Psoas muscle (tissue), 8 donors: ENCODE measurements around the gene RFX2. TPM values are rescaled to one million over a fixed set of nuclear protein-coding genes. Genes with fewer than 3 reads are reported as not detected.
"Not testable (repeated sequence)": the region's sequence is repeated elsewhere in the genome, so short reads cannot be mapped to it uniquely, and the experiment has no call there.

Experiments used
- ATAC-seq, 4 donors: fragments of 200-7000 bp; cut with Tn5 transposase; one replicate each; pipeline ENCODE4 v1.9.1; 2020; ENCODE audit warnings: moderate library complexity in 3 of 4, mild to moderate bottlenecking in 2 of 4
- DNase-seq, 2 donors: peaks; one replicate each; pipeline ENCODE4 v3.0.0-alpha.2; 2020
- H3K27ac ChIP-seq: fragments of 200-600 bp; one replicate; pipeline ENCODE4 v1.8.0; 2022
- H3K27me3 ChIP-seq, 3 donors: fragments of 200-600 bp in 1 of 3; one replicate each; pipeline versions ENCODE4 v1.6.1 to v1.8.0; 2013 to 2022; ENCODE audit warnings: low read length in 2 of 3, mild to moderate bottlenecking in 2 of 3, moderate library complexity in 1 of 3; ENCODE audit not compliant: insufficient read depth in 3 of 3
- H3K36me3 ChIP-seq, 2 donors: fragments of 200-600 bp in 1 of 2; one replicate each; pipeline versions ENCODE4 v1.6.1 to v1.8.0; 2013 to 2022; ENCODE audit warnings: low read depth in 1 of 2, mild to moderate bottlenecking in 1 of 2, moderate library complexity in 1 of 2; ENCODE audit not compliant: insufficient read depth in 1 of 2
- H3K4me1 ChIP-seq: fragments of 200-600 bp; one replicate; pipeline ENCODE4 v1.8.0; 2022
- H3K4me3 ChIP-seq: fragments of 200-600 bp; one replicate; pipeline ENCODE4 v1.8.0; 2022; ENCODE audit warnings: mild to moderate bottlenecking
- H3K9me3 ChIP-seq: fragments of 200-600 bp; one replicate; pipeline ENCODE4 v1.8.0; 2022
- CTCF ChIP-seq: fragments of 200-600 bp; IDR thresholded peaks from one replicate; pipeline ENCODE4 v1.8.0; 2022; ENCODE audit warnings: antibody characterized with exemption
- WGBS, 3 donors: extraction: QIAGEN DNeasy Blood & Tissue Kit; methylation state at CpG; one replicate each; pipeline versions ENCODE4 v1.1.6 to v1.1.7; 2013; 5-methylcytosine and 5-hydroxymethylcytosine counted together
- intact Hi-C, 2 donors: fragments of 100-400 bp; cut with DNase I; formaldehyde crosslinking; loops; one replicate each; pipeline versions ENCODE4 v1.11.0 to v1.14.2; 2022
- polyA plus RNA-seq, 3 donors: library from polyadenylated mRNA; stranded (reverse); fragments of 200-250 nt; gene quantifications; one replicate each; pipeline ENCODE4 v1.2.3, GENCODE V29; 2013
- total RNA-seq, 4 donors: library from RNA; stranded (reverse); fragmentation: NEBNext Ultra II Directional in 2 of 4; extraction: Animal tissue kit (Norgen Biotek cat#: 25700) in 2 of 4; gene quantifications; one replicate each; pipeline versions ENCODE4 v1.2.1 to v1.2.4, GENCODE V29; 2021 to 2023
- donor health status: healthy with polysubstance abuse.
- donor health status: DM: no; HTN: no; CAD: no; lungs with moderate emphysema.
- donor health status: Bipolar disorder and iron deficiency.
- donor health status: healthy.
- donor health status: DM: yes; HTN: yes; CAD: no.
- donor health status: DM: no; HTN: no; CAD: no.
- donor health status: DM: no; HTN: no; CAD: no.
- donor health status: DM: yes; HTN: yes; CAD: no.

The RFX2 gene
- total and polyA plus RNA-seq, 7 donors: 0.58 to 2.1 (median 1.0) TPM

DNA sequence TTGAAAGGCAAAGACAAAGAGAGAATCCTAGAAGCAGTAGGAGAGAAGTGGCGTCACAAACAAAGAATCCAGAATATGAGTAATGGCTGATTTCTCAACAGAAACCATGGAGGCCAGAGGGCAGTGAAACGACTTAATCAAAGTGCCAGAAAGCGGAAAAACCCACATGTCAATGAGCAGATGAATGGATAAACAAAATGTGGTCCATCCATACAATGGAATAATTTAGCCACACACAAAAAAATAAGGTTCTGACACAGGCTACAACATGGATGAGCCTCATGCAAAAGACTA is 80.1 kb downstream of the RFX2 start:
- no peak overlapping the region for H3K4me3 ChIP-seq
- TF ChIP-seq CTCF: no peak
- DNase-seq (no peak), ATAC-seq (no peak)
- no peaks in the 10 kb centered on the region for H3K9me3 ChIP-seq
- H3K36me3 ChIP-seq: no peaks in the 10 kb centered on the region
- no peaks in the 10 kb centered on the region for H3K4me1 ChIP-seq
- 79 to 85% (median 81%) methylated on average over 3 of the region's 3 CpGs for WGBS, 3 donors
- peaks cover 0 to 6% (median 0%) of the 10 kb centered on the region in 3 donors for H3K27me3 ChIP-seq
- H3K27ac ChIP-seq: no peak overlapping the region
- intact Hi-C loops: no loop called here

GRCh38 chr19:6026390-6027227 is 83.7 kb downstream of the RFX2 start:
- WGBS, 3 donors: 95% methylated on average over 30 of the region's 30 CpGs
- H3K36me3 ChIP-seq: no peaks in the 10 kb centered on the region
- DNase-seq (peak in 1 of 2 donors; percentile 23), ATAC-seq (no peak)
- H3K4me1 ChIP-seq: no peaks in the 10 kb centered on the region
- peaks cover 0 to 14% (median 0%) of the 10 kb centered on the region in 3 donors for H3K27me3 ChIP-seq
- no peak overlapping the region for H3K27ac ChIP-seq
- no peak overlapping the region for H3K4me3 ChIP-seq
- TF ChIP-seq CTCF: no peak
- no peaks in the 10 kb centered on the region for H3K9me3 ChIP-seq
- intact Hi-C loops: loop anchor here in 1 of 2 donors (10.0 kb wide), 1 partner anchor 222 kb away; the partner anchor contains the start of gene NRTN

GRCh38 chr19:6024756-6025155 is 85.5 kb downstream of the RFX2 start:
- not testable (repeated sequence) for H3K4me1 ChIP-seq, H3K27ac ChIP-seq, DNase-seq, H3K36me3 ChIP-seq, H3K4me3 ChIP-seq, ATAC-seq, H3K9me3 ChIP-seq
- 96 to 98% (median 97%) methylated on average over 21 to 26 of the region's 27 CpGs for WGBS, 3 donors
- peaks cover 0 to 17% (median 0%) of the 10 kb centered on the region in 3 donors for H3K27me3 ChIP-seq
- intact Hi-C loops: loop anchor here (5.0 to 10.0 kb wide), 2 partner anchors 37 to 220 kb away; partner anchors contain the start of gene NRTN (in 1 of the 2)

DNA sequence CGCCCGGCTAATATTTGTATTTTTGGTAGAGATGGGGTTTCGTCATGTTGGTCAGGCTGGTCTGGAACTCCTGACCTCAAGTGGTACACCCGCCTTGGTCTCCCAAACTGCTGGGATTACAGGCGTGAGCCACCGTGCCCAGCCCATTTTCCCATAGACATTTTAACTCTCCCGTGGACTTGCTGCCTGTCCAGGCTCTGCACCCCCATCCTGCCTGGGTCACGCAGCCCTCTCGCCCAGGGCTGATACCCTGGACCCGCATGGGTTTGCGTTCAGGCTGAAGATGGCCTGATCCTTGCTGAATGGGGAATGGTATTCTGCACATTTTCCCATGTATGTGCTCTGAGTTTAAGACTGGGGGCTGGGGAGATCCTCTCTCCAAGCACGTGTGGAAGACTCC is 86.4 kb downstream of the RFX2 start:
- no peak for TF ChIP-seq CTCF
- Histone ChIP-seq H3K4me3 (no peak overlapping the region), H3K27me3 (peaks cover 0 to 17% (median 0%) of the 10 kb centered on the region in 3 donors), H3K27ac (no peak overlapping the region), H3K9me3 (no peaks in the 10 kb centered on the region), H3K36me3 (no peaks in the 10 kb centered on the region), H3K4me1 (no peaks in the 10 kb centered on the region)
- ATAC-seq: no peak
- intact Hi-C loops: loop anchor here (5.0 to 10.0 kb wide), 2 partner anchors 37 to 219 kb away; partner anchors contain the start of gene NRTN (in 1 of the 2)
- DNase-seq: no peak
- WGBS, 3 donors: 88 to 91% (median 90%) methylated on average over 12 of the region's 12 CpGs

DNA sequence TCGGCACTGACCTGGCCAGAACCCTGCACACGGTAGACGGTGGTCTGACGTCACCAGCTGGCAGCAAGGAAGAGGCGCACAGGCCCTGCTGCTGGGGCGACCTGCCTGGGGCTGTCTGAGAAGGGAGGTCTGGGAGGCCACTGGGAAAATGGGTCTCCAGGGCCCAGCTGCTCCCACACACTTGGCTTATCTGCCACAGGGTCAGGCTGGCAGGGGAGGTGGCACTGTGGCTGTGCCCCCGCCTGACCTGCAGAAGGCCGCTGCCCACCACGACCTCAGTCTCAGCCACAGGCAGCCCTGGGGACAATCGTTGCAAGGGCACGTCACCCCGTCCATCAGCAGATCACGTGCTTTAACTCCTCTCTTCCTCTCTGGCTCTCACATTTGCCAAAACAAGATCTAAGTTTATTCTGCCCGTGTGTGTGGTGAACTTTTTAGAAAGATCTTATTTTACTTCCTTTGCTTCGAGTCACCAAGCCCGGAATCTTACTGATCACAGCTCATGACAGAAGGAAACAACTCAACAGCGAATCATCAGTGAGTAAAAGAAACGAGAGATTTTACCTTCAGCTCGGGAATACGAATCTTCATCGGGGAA is 87.1 kb downstream of the RFX2 start:
- no peak overlapping the region for H3K4me3 ChIP-seq
- no peaks in the 10 kb centered on the region for H3K9me3 ChIP-seq
- H3K36me3 ChIP-seq: no peaks in the 10 kb centered on the region
- DNase-seq (peak in 1 of 2 donors; percentile 53), ATAC-seq (no peak)
- WGBS, 3 donors: 60 to 73% (median 61%) methylated on average over 21 of the region's 21 CpGs
- H3K27ac ChIP-seq: no peak overlapping the region
- peaks cover 0 to 21% (median 0%) of the 10 kb centered on the region in 3 donors for H3K27me3 ChIP-seq
- no peak for TF ChIP-seq CTCF
- H3K4me1 ChIP-seq: no peaks in the 10 kb centered on the region
- intact Hi-C loops: loop anchor here (5.0 to 10.0 kb wide), 2 partner anchors 36 to 218 kb away; partner anchors contain the start of gene NRTN (in 1 of the 2)
